HepG2 (cell line): ENCODE data around the gene VEGFA. TPM values are rescaled to one million over a fixed set of nuclear protein-coding genes. Genes with fewer than 3 reads are reported as not detected.

Experiments used
- ATAC-seq: fragments of 200-7000 bp; cut with Tn5 transposase; 3 replicates; pipeline ENCODE4 v1.9.1; 2020; ENCODE audit warnings: mild to moderate bottlenecking, moderate library complexity
- BruUV-seq: library from RNA; stranded (reverse); fragments of 400-500 nt; replicated peaks from 2 replicates; lab custom pipeline; 2021; lab: Mats Ljungman, UMichigan
- CTCF ChIA-PET: fragments of 300-600 bp; formaldehyde crosslinking; extraction: SDS; loops from one replicate; lab custom pipeline; 2021; ENCODE audit warnings: low total read pairs, inconsistent platforms, low intra/inter-chr PET ratio; lab: Yijun Ruan, JAX
- POLR2A ChIA-PET: fragments of 350-600 bp; sonication (Branson Sonifier 250); formaldehyde crosslinking; loops from one replicate; lab custom pipeline; 2020; ENCODE audit warnings: antibody characterized with exemption, inconsistent platforms; lab: Yijun Ruan, JAX
- DNase-seq: peaks from one replicate; pipeline ENCODE4 v3.0.0-alpha.2; 2015; ENCODE audit warnings: low spot score
- FAIRE-seq: peaks from 3 replicates; lab custom pipeline; 2011; peaks lifted over from hg19 to GRCh38; lab: Jason Lieb, UNC
- H2AFZ ChIP-seq: one replicate; pipeline ENCODE4 v1.6.1; 2011; ENCODE audit warnings: low read length, inconsistent platforms
- H3K27ac ChIP-seq: fragments of 300-600 bp; 3 replicates; pipeline ENCODE4 v1.8.0; 2011; ENCODE audit warnings: mixed run types, mild to moderate bottlenecking, mixed read lengths, low read length, inconsistent platforms; ENCODE audit not compliant: insufficient read depth; ENCODE audit errors: extremely low read length
- H3K27me3 ChIP-seq, 2 experiments: fragments of 200-600 bp in 1 of 2; 2 replicates in 1 of 2; 3 replicates in 1 of 2; pipeline versions ENCODE4 v1.6.0 to v1.8.0; 2011; ENCODE audit warnings: low read length in 2 of 2, mild to moderate bottlenecking in 2 of 2, moderate library complexity in 2 of 2, inconsistent platforms in 1 of 2; ENCODE audit not compliant: insufficient read depth in 2 of 2, control insufficient read depth in 1 of 2
- H3K36me3 ChIP-seq, 2 experiments: fragments of 200-600 bp in 1 of 2; replicated peaks in 1 of 2; 2 replicates in 1 of 2; 3 replicates in 1 of 2; pipeline versions ENCODE4 v1.5.1 to v1.8.0; 2011; ENCODE audit warnings: low read length in 2 of 2, inconsistent platforms in 1 of 2; ENCODE audit not compliant: insufficient read depth in 2 of 2, control insufficient read depth in 1 of 2
- H3K4me1 ChIP-seq: 2 replicates; pipeline ENCODE4 v1.5.1; 2012; ENCODE audit warnings: low read length, inconsistent platforms; ENCODE audit not compliant: insufficient read depth
- H3K4me2 ChIP-seq: 2 replicates; pipeline ENCODE4 v1.6.0; 2011; ENCODE audit warnings: low read depth, low read length, inconsistent platforms
- H3K4me3 ChIP-seq, 3 experiments: fragments of 200-600 bp in 1 of 3; sonication (generic), shearing (Covaris generic) in 1 of 3; replicated peaks in 1 of 3; 2 replicates each; pipeline ENCODE4 v1.5.1; 2011 to 2016; ENCODE audit warnings: low read length in 3 of 3, inconsistent platforms in 2 of 3, low read depth in 2 of 3, mild to moderate bottlenecking in 2 of 3, control low read depth in 1 of 3, mixed read lengths in 1 of 3; ENCODE audit not compliant: insufficient read depth in 1 of 3
- H3K79me2 ChIP-seq: one replicate; pipeline ENCODE4 v1.6.1; 2011; ENCODE audit warnings: low read length, inconsistent platforms; ENCODE audit not compliant: insufficient read depth
- H3K9ac ChIP-seq: 2 replicates; pipeline ENCODE4 v1.6.0; 2011; ENCODE audit warnings: mild to moderate bottlenecking, low read depth, low read length, inconsistent platforms; ENCODE audit not compliant: insufficient read depth
- H3K9me3 ChIP-seq: 2 replicates; pipeline ENCODE4 v1.5.1; 2012; ENCODE audit warnings: mild to moderate bottlenecking, low read length
- H4K20me1 ChIP-seq: 2 replicates; pipeline ENCODE4 v1.6.0; 2011; ENCODE audit warnings: inconsistent platforms, mild to moderate bottlenecking, low read length, moderate library complexity; ENCODE audit not compliant: insufficient read depth
- MED8 ChIP-seq: sonication (generic); formaldehyde crosslinking; IDR thresholded peaks from 2 replicates; pipeline ENCODE4 v1.8.1; 2023; ENCODE audit warnings: mild to moderate bottlenecking, missing genetic modification reagents; ENCODE audit not compliant: insufficient replicate concordance
- MEF2D ChIP-seq: sonication (generic); formaldehyde crosslinking; IDR thresholded peaks from 2 replicates; pipeline ENCODE4 v1.5.1; 2020; ENCODE audit warnings: mild to moderate bottlenecking, missing genetic modification reagents
- RARG ChIP-seq: sonication (generic); formaldehyde crosslinking; IDR thresholded peaks from 2 replicates; pipeline ENCODE4 v1.4.0; 2020; ENCODE audit warnings: low read depth, mild to moderate bottlenecking, missing genetic modification reagents
- XRCC5 ChIP-seq: fragments of 200-400 bp; formaldehyde crosslinking; optimal IDR thresholded peaks from 2 replicates; pipeline ENCODE3; 2017; ENCODE audit warnings: mild to moderate bottlenecking, low read length
- ZNF225 ChIP-seq: sonication (generic); formaldehyde crosslinking; IDR thresholded peaks from 2 replicates; pipeline ENCODE4 v1.4.0; 2020; ENCODE audit warnings: mild to moderate bottlenecking, missing genetic modification reagents
- ZNF337 ChIP-seq: sonication (generic); formaldehyde crosslinking; IDR thresholded peaks from 2 replicates; pipeline ENCODE4 v1.5.1; 2020; ENCODE audit warnings: missing genetic modification reagents, low read depth, mild to moderate bottlenecking, borderline replicate concordance
- WGBS: methylation state at CpG from one replicate; pipeline ENCODE4 v1.1.6; 2017; ENCODE audit warnings: low lambda C conversion rate; 5-methylcytosine and 5-hydroxymethylcytosine counted together
- in situ Hi-C: cut with HindIII; loops from 2 replicates; pipeline ENCODE4 v1.10.0; 2017; ENCODE audit warnings: low pct_unique_long_range_greater_than_20kb; ENCODE audit not compliant: extremely low pct_ligation_motif_present
- intact Hi-C: fragments of 100-400 bp; cut with micrococcal nuclease; formaldehyde crosslinking; loops from one replicate; pipeline ENCODE4 v1.10.0; 2022; ENCODE audit not compliant: unreplicated experiment
- polyA plus RNA-seq, 8 experiments: library from polyadenylated mRNA; depleted of rRNA in 3 of 8; stranded (reverse) in 7 of 8; unstranded in 1 of 8; fragments of >200 nt; fragmentation: Illumina TruSeq in 4 of 8; extraction: Trizol in 4 of 8; gene quantifications; 2 replicates each; pipeline versions ENCODE4 v1.2.1 to v1.2.3, GENCODE V29; 2011 to 2016; ENCODE audit warnings: low read depth in 4 of 8, missing spikeins in 1 of 8, mixed read lengths in 1 of 8; ENCODE audit not compliant: insufficient read depth in 1 of 8
- total RNA-seq, 5 experiments: library from RNA; depleted of rRNA; stranded (reverse); fragments of >200 nt; fragmentation: Illumina TruSeq; extraction: Trizol; gene quantifications; 2 replicates each; pipeline ENCODE4 v1.2.3, GENCODE V29; 2016; ENCODE audit warnings: low read depth in 1 of 5

VEGFA gene
- total and polyA plus RNA-seq, 2 of the 13 experiments (the other 11 are each of a cell fraction or from before 2014, with no cell fraction given): 68.1 to 629 TPM

- ChIA-PET CTCF (no interaction called here), POLR2A (no interaction called here)
- no peak for TF ChIP-seq ZNF337
- 0 out of 2 replicates have a peak, but pooled peaks have one; percentile 4 for TF ChIP-seq ZNF225
- H2AFZ ChIP-seq: no peak overlapping the region
- H3K4me1 ChIP-seq: peaks cover 100% of the 10 kb centered on the region
- H3K79me2 ChIP-seq: no peaks in the 10 kb centered on the region
- BruUV-seq: no TSS peak
- no peaks in the 10 kb centered on the region for H4K20me1 ChIP-seq
- H3K4me3 ChIP-seq: no peak overlapping the region
- H3K36me3 ChIP-seq: no peaks in the 10 kb centered on the region
- FAIRE-seq (no peak), ATAC-seq (no peak), DNase-seq (no peak)
- peaks cover 1 to 30% of the 10 kb centered on the region in 2 experiments; a peak in 3 of 5 replicates for H3K27me3 ChIP-seq
- no peak overlapping the region for H3K27ac ChIP-seq
- in situ Hi-C loops (no loop called here), intact Hi-C loops (no loop called here)
- H3K4me2 ChIP-seq: no peak overlapping the region
- H3K9me3 ChIP-seq: no peaks in the 10 kb centered on the region
- 4% methylated on average over 5 of the region's 6 CpGs for WGBS
- no peak overlapping the region for H3K9ac ChIP-seq
Measured at GRCh38 chr6:43740321-43740960, 29.6 kb upstream of the VEGFA start.

DNA sequence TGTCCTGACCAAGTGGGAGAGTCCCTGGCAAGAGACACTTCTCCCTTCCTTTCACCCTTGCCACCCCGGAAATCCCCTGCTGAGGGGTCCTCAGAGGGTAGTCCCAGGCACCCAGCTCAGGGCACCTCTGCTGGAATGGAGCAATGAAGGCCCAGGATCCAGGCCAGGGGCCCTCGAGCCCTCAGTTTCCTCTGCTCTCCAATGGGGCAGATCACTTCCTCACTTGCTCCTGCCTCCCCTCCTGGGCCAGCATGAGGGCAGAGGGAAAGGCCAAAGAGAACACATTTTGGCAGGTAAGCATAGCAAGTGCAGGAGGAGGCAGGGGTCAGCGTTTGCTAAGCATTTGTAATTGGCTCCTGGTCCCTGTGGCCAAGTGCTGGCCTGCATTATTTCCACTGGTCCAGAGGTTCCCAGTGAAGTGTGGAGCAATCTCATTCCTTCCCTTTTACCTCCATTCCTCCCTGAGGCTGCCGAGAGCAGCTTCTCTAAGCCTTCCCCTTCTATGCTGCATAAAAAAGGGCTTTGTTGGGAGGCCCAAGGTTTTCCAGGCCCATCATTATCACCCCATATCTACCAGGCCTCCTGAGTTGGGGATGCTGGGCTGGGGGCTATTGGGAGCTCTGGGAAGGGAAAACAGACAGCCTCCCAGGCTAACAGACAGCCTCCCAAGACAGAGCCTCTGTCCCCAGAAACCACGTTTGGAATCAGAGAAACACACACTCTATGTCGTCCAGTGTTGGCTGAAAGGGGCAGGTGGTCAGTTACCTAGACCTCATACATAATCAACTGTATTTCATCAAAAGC lies 28.8 kb upstream of the VEGFA start:
- H3K9ac ChIP-seq: no peak overlapping the region
- FAIRE-seq (no peak), ATAC-seq (peak; percentile 10; the same call in 1 of the 3 replicates), DNase-seq (no peak)
- H4K20me1 ChIP-seq: no peaks in the 10 kb centered on the region
- ChIA-PET POLR2A (no interaction called here), CTCF (no interaction called here)
- TF ChIP-seq MEF2D (CRISPR knock-in tag) (no peak), XRCC5 (peak; percentile 9), RARG (CRISPR knock-in tag) (no peak), MED8 (no peak)
- in situ Hi-C loops (no loop called here), intact Hi-C loops (no loop called here)
- BruUV-seq: no TSS peak
- peaks cover 1 to 35% of the 10 kb centered on the region in 2 experiments; a peak in 3 of 5 replicates for H3K27me3 ChIP-seq
- no peak overlapping the region for H3K4me3 ChIP-seq
- H3K4me2 ChIP-seq: no peak overlapping the region
- WGBS: 8% methylated on average over 6 of the region's 6 CpGs
- no peak overlapping the region for H2AFZ ChIP-seq
- no peaks in the 10 kb centered on the region for H3K9me3 ChIP-seq
- H3K79me2 ChIP-seq: no peaks in the 10 kb centered on the region
- no peaks in the 10 kb centered on the region for H3K36me3 ChIP-seq
- no peak overlapping the region for H3K27ac ChIP-seq
- peaks cover 97% of the 10 kb centered on the region for H3K4me1 ChIP-seq
